Cardiac muscle cell (in vitro differentiated cells and primary cell): ENCODE results near the gene CELF1. TPM values are rescaled to one million over a fixed set of nuclear protein-coding genes. Genes with fewer than 3 reads are reported as not detected.

Experiments
- DNase-seq, 2 donors: peaks; one replicate each; pipeline versions ENCODE4 v3.0.0 to v3.0.0-alpha.2; 2010 to 2017; ENCODE audit warnings: low read depth in 1 of 2, low spot score in 1 of 2
- H3K27ac ChIP-seq: fragments of 200-600 bp; sonication (generic); 2 replicates; pipeline ENCODE4 v1.5.1; 2016
- H3K27me3 ChIP-seq: fragments of 200-600 bp; sonication (generic); 2 replicates; pipeline ENCODE4 v1.6.0; 2016; ENCODE audit warnings: control low read depth
- H3K36me3 ChIP-seq: fragments of 200-600 bp; sonication (generic); 2 replicates; pipeline ENCODE4 v1.5.1; 2016; ENCODE audit warnings: control low read depth
- H3K4me1 ChIP-seq: fragments of 200-600 bp; sonication (generic); 2 replicates; pipeline ENCODE4 v1.8.1; 2017; ENCODE audit warnings: low read depth, mild to moderate bottlenecking, mixed run types
- H3K4me3 ChIP-seq: fragments of 200-600 bp; sonication (generic); 2 replicates; pipeline ENCODE4 v1.5.1; 2016; ENCODE audit warnings: mild to moderate bottlenecking
- H3K9me3 ChIP-seq: fragments of 200-600 bp; sonication (generic); 2 replicates; pipeline ENCODE4 v1.5.1; 2017; ENCODE audit warnings: low read depth, mild to moderate bottlenecking, control low read depth
- CTCF ChIP-seq: IDR thresholded peaks from 2 replicates; pipeline ENCODE4 v1.5.1; 2012; ENCODE audit warnings: low read depth, mild to moderate bottlenecking, low read length
- polyA plus RNA-seq: library from polyadenylated mRNA; unstranded; fragments of >200 nt; fragmentation: Nextera tagmentation; extraction: Ambion mirVana; gene quantifications from 2 replicates; pipeline ENCODE4 v1.2.1, GENCODE V29; 2016
- total RNA-seq: library from RNA; depleted of rRNA; stranded (reverse); fragments of >200 nt; gene quantifications from 2 replicates; pipeline ENCODE4 v1.2.3, GENCODE V29; 2016

Gene CELF1
- total and polyA plus RNA-seq, 2 experiments from 2014 or later, result 98.9 to 178 TPM

DNA sequence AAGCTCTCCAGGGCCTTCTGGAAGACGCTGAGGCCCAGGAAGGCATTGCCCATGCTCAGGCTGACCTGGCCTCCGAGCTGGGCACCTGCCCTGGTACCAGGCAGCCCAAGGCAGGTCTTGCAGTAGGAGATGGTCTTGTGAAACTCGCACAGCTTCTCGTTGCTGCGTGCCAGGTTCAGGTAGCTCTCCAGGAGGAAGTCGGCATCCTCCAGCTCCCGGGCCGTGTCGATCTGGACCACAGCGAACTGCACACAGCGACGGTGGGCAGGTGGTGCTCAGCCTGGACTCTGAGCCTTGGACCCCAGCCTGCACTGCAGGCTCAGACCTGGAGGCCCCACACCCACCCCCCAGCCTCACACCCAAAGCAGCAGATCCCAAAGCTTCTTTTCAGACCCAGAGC is 105.0 kb downstream of the CELF1 start:
- Histone ChIP-seq H3K9me3 (no peaks in the 10 kb centered on the region), H3K36me3 (no peaks in the 10 kb centered on the region), H3K27me3 (no peaks in the 10 kb centered on the region), H3K4me3 (no peak overlapping the region), H3K4me1 (no peaks in the 10 kb centered on the region), H3K27ac (no peak overlapping the region)
- TF ChIP-seq CTCF, result no peak
- DNase-seq, result no peak

DNA sequence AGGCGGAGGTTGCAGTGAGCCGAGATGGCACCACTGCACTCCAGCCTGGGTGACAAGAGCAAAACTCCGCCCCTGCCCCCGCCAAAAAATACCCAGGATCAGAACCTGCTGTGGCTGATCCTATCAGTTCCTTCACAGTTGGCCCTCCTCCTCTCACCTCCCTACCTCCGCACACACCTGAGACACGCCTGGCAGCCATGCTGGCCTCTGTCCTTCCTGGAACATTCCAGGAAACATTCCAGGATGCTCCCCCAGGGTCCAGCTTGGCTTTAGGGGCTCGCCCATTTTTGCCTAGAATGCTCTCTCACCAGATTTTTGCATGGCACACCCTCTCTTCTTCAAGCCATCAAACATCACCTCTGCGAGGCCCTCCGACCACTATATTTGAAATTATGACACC is 106.1 kb downstream of the CELF1 start:
- H3K27me3 ChIP-seq, result no peaks in the 10 kb centered on the region
- TF ChIP-seq CTCF, result no peak
- H3K4me3 ChIP-seq, result no peak overlapping the region
- H3K36me3 ChIP-seq, result no peaks in the 10 kb centered on the region
- no peak overlapping the region for H3K27ac ChIP-seq
- DNase-seq, result no peak
- no peaks in the 10 kb centered on the region for H3K4me1 ChIP-seq
- H3K9me3 ChIP-seq, result no peaks in the 10 kb centered on the region

GRCh38 chr11:47445840-47446239 is 107.1 kb downstream of the CELF1 start:
- H3K4me3 ChIP-seq, result no peak overlapping the region
- no peaks in the 10 kb centered on the region for H3K4me1 ChIP-seq
- no peak for TF ChIP-seq CTCF
- H3K27ac ChIP-seq, result no peak overlapping the region
- DNase-seq, result no peak
- H3K27me3 ChIP-seq, result no peaks in the 10 kb centered on the region
- no peaks in the 10 kb centered on the region for H3K9me3 ChIP-seq
- no peaks in the 10 kb centered on the region for H3K36me3 ChIP-seq

DNA sequence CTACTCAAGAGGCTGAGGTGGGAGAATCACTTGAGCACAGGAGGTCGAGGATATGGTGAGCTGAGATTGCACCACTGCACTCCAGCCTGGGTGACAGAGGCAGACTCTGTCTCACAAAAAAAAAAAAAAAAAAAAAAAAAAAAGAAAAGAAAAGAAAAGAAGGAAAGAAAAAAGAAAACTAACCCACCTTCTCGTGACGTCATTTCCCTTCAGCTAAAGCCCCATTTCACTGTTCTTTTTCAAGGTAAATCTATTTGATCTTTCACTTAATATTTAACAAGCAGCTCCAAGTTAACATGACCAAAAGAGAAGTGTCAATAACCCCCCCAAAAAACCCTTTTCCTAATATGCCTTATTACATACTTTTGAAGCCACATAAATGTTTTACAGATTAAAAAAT is 109.1 kb downstream of the CELF1 start:
- Histone ChIP-seq H3K27me3 (no peaks in the 10 kb centered on the region), H3K4me1 (no peaks in the 10 kb centered on the region), H3K4me3 (no peak overlapping the region), H3K36me3 (no peaks in the 10 kb centered on the region), H3K27ac (no peak overlapping the region), H3K9me3 (no peaks in the 10 kb centered on the region)
- DNase-seq, result no peak
- TF ChIP-seq CTCF, result no peak

DNA sequence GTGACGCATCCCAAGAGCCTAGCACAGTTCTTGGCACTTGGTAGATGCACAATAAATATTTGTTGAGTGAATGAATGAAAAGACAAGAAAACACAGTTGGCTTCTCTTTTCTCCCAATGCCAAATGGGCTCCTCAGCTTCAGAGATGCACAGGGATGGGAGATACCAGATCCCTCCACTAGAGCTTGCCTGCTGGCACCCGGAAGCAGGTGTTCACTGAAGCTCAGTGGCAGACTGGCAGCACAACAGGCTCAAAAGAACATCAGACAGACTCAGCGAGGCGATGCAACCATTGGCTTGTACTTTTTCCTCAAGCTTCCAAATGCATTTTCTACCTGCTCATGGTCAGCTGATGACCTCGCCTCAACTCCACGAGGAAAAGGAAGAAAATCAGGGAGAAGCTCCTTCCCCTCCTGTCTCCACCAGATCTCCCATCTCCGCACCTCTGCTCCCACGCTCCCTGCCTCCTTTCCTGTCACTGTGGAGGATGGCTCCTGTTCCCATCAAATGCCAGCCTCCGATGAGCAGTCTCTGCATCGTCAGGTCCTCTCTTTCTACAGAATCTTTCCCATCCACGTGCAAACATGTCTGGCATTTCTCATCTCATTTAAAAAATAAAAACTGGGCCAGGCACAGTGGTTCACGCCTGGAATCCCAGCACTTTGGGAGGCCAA is 109.8 kb downstream of the CELF1 start:
- DNase-seq, result no peak
- no peak overlapping the region for H3K4me3 ChIP-seq
- TF ChIP-seq CTCF, result no peak
- H3K9me3 ChIP-seq, result no peaks in the 10 kb centered on the region
- H3K36me3 ChIP-seq, result no peaks in the 10 kb centered on the region
- no peak overlapping the region for H3K27ac ChIP-seq
- H3K27me3 ChIP-seq, result no peaks in the 10 kb centered on the region
- no peaks in the 10 kb centered on the region for H3K4me1 ChIP-seq
